PC-3 (cell line): Measurements from ENCODE around the gene ZEB2.
"Not testable (repeated sequence)": the region's sequence is repeated elsewhere in the genome, so short reads cannot be mapped to it uniquely, and the experiment has no call there.

Source experiments
- EZH2 ChIP-seq: fragments of 300-600 bp; sonication (generic); IDR thresholded peaks from one replicate; pipeline ENCODE4 v1.6.1; 2017; ENCODE audit warnings: antibody characterized with exemption, mild to moderate bottlenecking, low read length; ENCODE audit not compliant: unreplicated experiment
- EZH2phosphoT487 ChIP-seq: fragments of 300-600 bp; sonication (generic); IDR thresholded peaks from 2 replicates; pipeline ENCODE4 v1.6.1; 2018; ENCODE audit warnings: mild to moderate bottlenecking, antibody characterized with exemption, low read length, borderline replicate concordance
- TF ChIP-seq, protein P1 (sequence below): fragments of 300-600 bp; sonication (generic); conservative IDR thresholded peaks from 2 replicates; pipeline ENCODE4 v1.5.1; 2017; ENCODE audit warnings: antibody characterized with exemption, low read depth, mild to moderate bottlenecking, low read length

DNA sequence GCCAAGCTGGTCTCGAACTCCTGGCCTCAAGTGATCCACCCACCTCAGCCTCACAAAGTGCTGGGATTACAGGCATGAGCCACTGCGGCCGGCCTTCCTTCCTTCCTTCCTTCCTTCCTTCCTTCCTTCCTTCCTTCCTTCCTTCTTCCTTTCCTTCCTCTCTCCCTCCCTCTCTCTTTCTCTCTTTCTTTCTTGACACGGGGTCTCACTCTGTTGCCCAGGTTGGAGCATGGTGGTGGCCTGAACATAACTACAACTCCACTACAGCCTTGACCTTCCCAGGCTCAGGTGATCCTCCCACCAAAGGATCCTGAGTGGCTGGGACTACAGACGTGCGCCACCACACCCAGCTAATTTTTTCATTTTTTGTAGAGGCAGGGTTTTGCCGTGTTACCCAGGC is 155.7 kb downstream of the ZEB2 start:
- TF ChIP-seq, protein P1, sequence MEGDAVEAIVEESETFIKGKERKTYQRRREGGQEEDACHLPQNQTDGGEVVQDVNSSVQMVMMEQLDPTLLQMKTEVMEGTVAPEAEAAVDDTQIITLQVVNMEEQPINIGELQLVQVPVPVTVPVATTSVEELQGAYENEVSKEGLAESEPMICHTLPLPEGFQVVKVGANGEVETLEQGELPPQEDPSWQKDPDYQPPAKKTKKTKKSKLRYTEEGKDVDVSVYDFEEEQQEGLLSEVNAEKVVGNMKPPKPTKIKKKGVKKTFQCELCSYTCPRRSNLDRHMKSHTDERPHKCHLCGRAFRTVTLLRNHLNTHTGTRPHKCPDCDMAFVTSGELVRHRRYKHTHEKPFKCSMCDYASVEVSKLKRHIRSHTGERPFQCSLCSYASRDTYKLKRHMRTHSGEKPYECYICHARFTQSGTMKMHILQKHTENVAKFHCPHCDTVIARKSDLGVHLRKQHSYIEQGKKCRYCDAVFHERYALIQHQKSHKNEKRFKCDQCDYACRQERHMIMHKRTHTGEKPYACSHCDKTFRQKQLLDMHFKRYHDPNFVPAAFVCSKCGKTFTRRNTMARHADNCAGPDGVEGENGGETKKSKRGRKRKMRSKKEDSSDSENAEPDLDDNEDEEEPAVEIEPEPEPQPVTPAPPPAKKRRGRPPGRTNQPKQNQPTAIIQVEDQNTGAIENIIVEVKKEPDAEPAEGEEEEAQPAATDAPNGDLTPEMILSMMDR: not testable (repeated sequence)
- TF ChIP-seq EZH2, EZH2phosphoT487: not testable (repeated sequence)
